HG03571 (cell line): ENCODE measurements around the gene MAP1LC3B.

Experiments
- ATAC-seq: cut with Tn5 transposase; IDR thresholded peaks from one replicate; pipeline ENCODE4 v1.9.1; 2021; ENCODE audit not compliant: unreplicated experiment

MAP1LC3B gene

GRCh38 chr16:87451563-87452210 lies 59.6 kb downstream of the MAP1LC3B start:
- no peak for ATAC-seq

- no peak for ATAC-seq
These were observed 61.2 kb downstream of the MAP1LC3B start for GRCh38 chr16:87453326-87453725.
